ENCODE results near the gene KDM2A. TPM values are rescaled to one million over a fixed set of nuclear protein-coding genes. Genes with fewer than 3 reads are reported as not detected.

Gene KDM2A
- total and polyA plus RNA-seq, 2 of the 13 experiments (the other 11 are each of a cell fraction or from before 2014, with no cell fraction given): 31.3 to 31.4 TPM

DNA sequence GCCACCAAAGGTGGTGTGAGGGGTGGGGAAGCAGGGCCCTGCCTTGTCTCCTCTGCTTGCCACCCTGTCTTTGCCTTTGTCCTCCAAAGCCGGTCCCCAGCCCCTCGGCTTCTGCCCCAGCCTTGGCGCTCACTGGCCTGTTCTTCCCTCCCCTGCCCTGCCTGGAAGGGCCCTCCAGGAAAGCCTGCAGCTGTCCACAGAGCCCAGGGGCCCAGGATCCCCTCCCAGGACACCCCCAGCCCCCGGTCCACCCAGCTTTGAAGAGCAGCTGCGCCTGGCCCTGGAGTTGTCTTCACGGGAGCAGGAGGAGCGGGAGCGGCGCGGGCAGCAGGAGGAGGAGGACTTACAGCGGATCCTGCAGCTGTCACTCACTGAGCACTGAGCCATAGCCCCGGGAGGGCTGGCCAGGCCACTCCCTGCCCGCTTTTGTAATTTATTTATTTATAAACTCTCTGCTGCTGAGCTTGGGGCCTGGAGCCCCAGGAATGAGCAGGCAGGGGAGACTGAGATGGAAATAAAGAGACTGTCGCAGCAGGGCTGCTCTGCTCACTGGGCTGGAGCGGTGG lies 183.0 kb downstream of the KDM2A start:
- FAIRE-seq (no peak), DNase-seq (ENCODE audit: low spot score) (no peak), ATAC-seq (no peak)
- BruUV-seq (replicated peaks): no TSS peak
- TF ChIP-seq ZNF644 (CRISPR knock-in tag; IDR thresholded peaks at IDR 0.05; ENCODE audit: low read depth) (no peak), RBM39 (IDR thresholded peaks at IDR 0.05; ENCODE audit: low read depth, low read length, poor library complexity, severe bottlenecking) (peak; percentile 6)
- TF ChIP-seq, protein P1, sequence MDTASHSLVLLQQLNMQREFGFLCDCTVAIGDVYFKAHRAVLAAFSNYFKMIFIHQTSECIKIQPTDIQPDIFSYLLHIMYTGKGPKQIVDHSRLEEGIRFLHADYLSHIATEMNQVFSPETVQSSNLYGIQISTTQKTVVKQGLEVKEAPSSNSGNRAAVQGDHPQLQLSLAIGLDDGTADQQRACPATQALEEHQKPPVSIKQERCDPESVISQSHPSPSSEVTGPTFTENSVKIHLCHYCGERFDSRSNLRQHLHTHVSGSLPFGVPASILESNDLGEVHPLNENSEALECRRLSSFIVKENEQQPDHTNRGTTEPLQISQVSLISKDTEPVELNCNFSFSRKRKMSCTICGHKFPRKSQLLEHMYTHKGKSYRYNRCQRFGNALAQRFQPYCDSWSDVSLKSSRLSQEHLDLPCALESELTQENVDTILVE (CRISPR knock-in tag; IDR thresholded peaks at IDR 0.05): no peak
- peak overlapping the region; percentile 52 for H3K27ac ChIP-seq (ENCODE audit: extremely low read length, insufficient read depth, low read length)
- no peaks in the 10 kb centered on the region for H3K9me3 ChIP-seq (ENCODE audit: low read length)
- H3K4me3 ChIP-seq (replicated peaks in 1 of 3; ENCODE audit: insufficient read depth in 1 of 3, low read depth in 2 of 3, low read length in 3 of 3): 0 out of 6 replicates have a peak overlapping the region, but pooled peaks of 1 of the 3 experiments have one; percentile 90
- no peaks in the 10 kb centered on the region for H3K27me3 ChIP-seq (ENCODE audit: control insufficient read depth in 1 of 2, insufficient read depth in 2 of 2, low read length in 2 of 2)
- H3K4me2 ChIP-seq (ENCODE audit: low read depth, low read length): peak overlapping the region; percentile 82
- peaks cover 8 to 28% of the 10 kb centered on the region in 2 experiments; a peak in 4 of 5 replicates for H3K36me3 ChIP-seq (replicated peaks in 1 of 2; ENCODE audit: control insufficient read depth in 1 of 2, insufficient read depth in 2 of 2, low read length in 2 of 2)
- H3K79me2 ChIP-seq (ENCODE audit: insufficient read depth, low read length): peaks cover 5% of the 10 kb centered on the region
- H2AFZ ChIP-seq (ENCODE audit: low read length): no peak overlapping the region
- intact Hi-C loops (cut with micrococcal nuclease; ENCODE audit: unreplicated experiment): loop anchor here (5.0 kb wide), 1 partner anchor 40 kb away; no protein-coding TSS in a partner anchor
- 77% methylated on average over 10 of the region's 15 CpGs for WGBS (ENCODE audit: low lambda C conversion rate)
- ChIA-PET CTCF (ENCODE audit: low intra/inter-chr PET ratio, low total read pairs) (no interaction called here), POLR2A (interaction anchor here (1.4 to 3.8 kb wide), 6 partner anchors 10 to 62 kb away, joined by 6 to 66 read pairs (median 11); partner anchors contain the start of genes ANKRD13D and POLD4)
- in situ Hi-C loops (cut with HindIII; ENCODE audit: extremely low pct_ligation_motif_present, low pct_unique_long_range_greater_than_20kb): no loop called here
- no peaks in the 10 kb centered on the region for H4K20me1 ChIP-seq (ENCODE audit: insufficient read depth, low read length)
- H3K9ac ChIP-seq (ENCODE audit: insufficient read depth, low read depth, low read length): no peak overlapping the region
- peaks cover 20% of the 10 kb centered on the region for H3K4me1 ChIP-seq (ENCODE audit: insufficient read depth, low read length)

DNA sequence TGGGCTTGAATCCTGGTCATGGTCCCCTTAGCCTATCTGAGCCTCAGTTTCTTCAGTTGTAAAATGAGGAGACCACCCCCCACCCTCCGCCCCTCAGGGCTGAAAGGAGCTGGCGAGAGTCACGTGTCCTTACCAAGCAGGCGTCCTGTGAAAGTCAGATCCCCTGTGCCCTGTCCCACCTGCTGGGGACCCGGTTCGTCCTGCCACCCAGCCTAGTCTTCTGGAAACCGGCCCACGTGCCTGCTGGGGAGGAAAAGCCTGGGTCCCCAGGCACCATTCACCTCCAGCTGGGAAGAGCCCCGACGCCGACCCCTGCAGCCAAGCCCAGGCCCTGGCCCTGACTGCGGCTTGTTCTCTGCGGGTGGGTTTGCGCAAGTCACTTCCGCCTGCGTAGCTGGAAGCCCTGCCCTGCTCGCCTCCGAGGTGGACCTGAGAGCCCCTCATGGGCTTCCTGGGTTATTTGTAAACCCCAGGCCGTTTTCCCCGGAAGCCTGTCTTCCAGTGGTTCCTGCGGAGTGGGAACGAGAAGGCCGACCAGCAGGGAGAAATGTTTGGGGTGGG lies 183.6 kb downstream of the KDM2A start:
- ChIA-PET CTCF (ENCODE audit: low intra/inter-chr PET ratio, low total read pairs) (interaction anchor here (1.1 kb wide), 1 partner anchor 13 kb away, joined by 3 read pairs; the partner anchor contains the start of gene ANKRD13D), POLR2A (interaction anchor here (0.6 to 3.8 kb wide), 10 partner anchors 9 to 99 kb away, joined by 3 to 66 read pairs (median 6); partner anchors contain the start of genes ANKRD13D, CLCF1, POLD4 and PPP1CA)
- Histone ChIP-seq H3K79me2 (ENCODE audit: insufficient read depth, low read length) (peaks cover 5% of the 10 kb centered on the region), H3K4me3 (replicated peaks in 1 of 3; ENCODE audit: insufficient read depth in 1 of 3, low read depth in 2 of 3, low read length in 3 of 3) (peak overlapping the region; percentile 89 to 98 (median 90); a peak in 5 of 6 replicates), H3K27me3 (ENCODE audit: control insufficient read depth in 1 of 2, insufficient read depth in 2 of 2, low read length in 2 of 2) (no peaks in the 10 kb centered on the region), H3K36me3 (replicated peaks in 1 of 2; ENCODE audit: control insufficient read depth in 1 of 2, insufficient read depth in 2 of 2, low read length in 2 of 2) (peaks cover 9 to 28% of the 10 kb centered on the region in 2 experiments; a peak in 4 of 5 replicates), H3K27ac (ENCODE audit: extremely low read length, insufficient read depth, low read length) (peak overlapping the region; percentile 52), H2AFZ (ENCODE audit: low read length) (no peak overlapping the region), H3K9me3 (ENCODE audit: low read length) (no peaks in the 10 kb centered on the region), H3K4me1 (ENCODE audit: insufficient read depth, low read length) (peaks cover 20% of the 10 kb centered on the region), H3K9ac (ENCODE audit: insufficient read depth, low read depth, low read length) (peak overlapping the region; percentile 87), H3K4me2 (ENCODE audit: low read depth, low read length) (peak overlapping the region; percentile 82), H4K20me1 (ENCODE audit: insufficient read depth, low read length) (no peaks in the 10 kb centered on the region)
- in situ Hi-C loops (cut with HindIII; ENCODE audit: extremely low pct_ligation_motif_present, low pct_unique_long_range_greater_than_20kb) (no loop called here), intact Hi-C loops (cut with micrococcal nuclease; ENCODE audit: unreplicated experiment) (loop anchor here (5.0 kb wide), 1 partner anchor 40 kb away; no protein-coding TSS in a partner anchor)
- no TSS peak for BruUV-seq (replicated peaks)
- DNase-seq (ENCODE audit: low spot score): no peak
- peak; percentile 50 for ATAC-seq
- whole genome bisulfite sequencing (ENCODE audit: low lambda C conversion rate): 53% methylated on average over 11 of the region's 23 CpGs
- no peak for FAIRE-seq
- no peak for TF ChIP-seq ZNF543 (CRISPR knock-in tag; IDR thresholded peaks at IDR 0.05)
- 0 out of 2 replicates have a peak, but pooled peaks have one; percentile 14 for TF ChIP-seq ZNF264 (CRISPR knock-in tag; IDR thresholded peaks at IDR 0.05)
- TF ChIP-seq, protein P2, sequence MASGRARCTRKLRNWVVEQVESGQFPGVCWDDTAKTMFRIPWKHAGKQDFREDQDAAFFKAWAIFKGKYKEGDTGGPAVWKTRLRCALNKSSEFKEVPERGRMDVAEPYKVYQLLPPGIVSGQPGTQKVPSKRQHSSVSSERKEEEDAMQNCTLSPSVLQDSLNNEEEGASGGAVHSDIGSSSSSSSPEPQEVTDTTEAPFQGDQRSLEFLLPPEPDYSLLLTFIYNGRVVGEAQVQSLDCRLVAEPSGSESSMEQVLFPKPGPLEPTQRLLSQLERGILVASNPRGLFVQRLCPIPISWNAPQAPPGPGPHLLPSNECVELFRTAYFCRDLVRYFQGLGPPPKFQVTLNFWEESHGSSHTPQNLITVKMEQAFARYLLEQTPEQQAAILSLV (CRISPR knock-in tag; IDR thresholded peaks at IDR 0.05; ENCODE audit: borderline replicate concordance): 0 out of 2 replicates have a peak, but pooled peaks have one; percentile 1
- no peak for TF ChIP-seq SOX13 (IDR thresholded peaks at IDR 0.05)
- TF ChIP-seq SOX13 (CRISPR knock-in tag; conservative IDR thresholded peaks at IDR 0.05 in 1 of 2, IDR thresholded peaks at IDR 0.05 in 1 of 2): no peak
- peak; percentile 6; the same call in 1 of the 2 replicates for TF ChIP-seq SP5 (CRISPR knock-in tag; IDR thresholded peaks at IDR 0.05; ENCODE audit: borderline replicate concordance, low read depth)
- TF ChIP-seq, protein P3, sequence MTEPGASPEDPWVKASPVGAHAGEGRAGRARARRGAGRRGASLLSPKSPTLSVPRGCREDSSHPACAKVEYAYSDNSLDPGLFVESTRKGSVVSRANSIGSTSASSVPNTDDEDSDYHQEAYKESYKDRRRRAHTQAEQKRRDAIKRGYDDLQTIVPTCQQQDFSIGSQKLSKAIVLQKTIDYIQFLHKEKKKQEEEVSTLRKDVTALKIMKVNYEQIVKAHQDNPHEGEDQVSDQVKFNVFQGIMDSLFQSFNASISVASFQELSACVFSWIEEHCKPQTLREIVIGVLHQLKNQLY (CRISPR knock-in tag; IDR thresholded peaks at IDR 0.05): no peak
- TF ChIP-seq GABPB1 (CRISPR knock-in tag; IDR thresholded peaks at IDR 0.05): peak; percentile 42; the same call in 1 of the 2 replicates
- TF ChIP-seq ZNF772 (CRISPR knock-in tag; IDR thresholded peaks at IDR 0.05): 0 out of 2 replicates have a peak, but pooled peaks have one; percentile 10
- peak; percentile 3 for TF ChIP-seq TEAD3 (CRISPR knock-in tag; optimal IDR thresholded peaks at IDR 0.05; ENCODE audit: borderline replicate concordance)
- 0 out of 2 replicates have a peak, but pooled peaks have one; percentile 3 for TF ChIP-seq ZNF788 (CRISPR knock-in tag; IDR thresholded peaks at IDR 0.05; ENCODE audit: borderline replicate concordance)
